ENCODE measurements around the gene CELF2. TPM values are rescaled to one million over a fixed set of nuclear protein-coding genes. Genes with fewer than 3 reads are reported as not detected.

CELF2 gene
- total RNA-seq, 4 donors from 2014 or later = 27.0 to 44.1 (median 31.3) TPM

DNA sequence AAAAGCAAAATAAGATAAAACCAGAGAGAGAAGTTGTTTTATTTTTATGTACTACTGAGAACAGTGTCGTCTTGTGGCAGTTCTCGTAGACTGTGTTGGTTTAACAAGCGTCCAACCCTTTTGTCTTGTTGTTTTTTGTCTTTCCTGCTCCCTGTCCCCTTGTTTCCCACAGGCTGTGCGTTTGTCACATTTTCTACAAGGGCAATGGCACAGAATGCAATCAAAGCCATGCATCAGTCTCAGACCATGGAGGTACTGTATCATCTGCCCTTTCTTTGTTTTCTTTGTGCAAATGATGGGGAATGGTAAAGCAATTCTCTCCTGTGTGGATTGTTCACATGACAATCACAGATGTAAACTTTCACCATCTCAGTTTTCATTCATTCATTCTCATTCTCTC is 248.8 kb downstream of the CELF2 start:
- WGBS, 2 donors (ENCODE audit: low coverage in 1 of 2) = 68 to 77% methylated on average over 4 of the region's 4 CpGs
- no peak overlapping the region for H3K27ac ChIP-seq
- H3K9me3 ChIP-seq = no peaks in the 10 kb centered on the region
- intact Hi-C loops (cut with DNase I; ENCODE audit: low total_unique reads) (no loop called here), in situ Hi-C loops (cut with MboI; ENCODE audit: low pct_ligation_motif_present in 1 of 4, low pct_unique_long_range_greater_than_20kb in 1 of 4, low sequenced_read_pairs in 3 of 4) (loop anchor here in 1 of 4 donors (25.0 kb wide), 1 partner anchor 1929 kb away; no protein-coding TSS in a partner anchor)
- no peak for DNase-seq
- H3K36me3 ChIP-seq = peaks cover 0 to 11% (median 0%) of the 10 kb centered on the region in 4 donors
- H3K4me1 ChIP-seq = peaks cover 0 to 24% (median 5%) of the 10 kb centered on the region in 4 donors
- TF ChIP-seq EP300 (IDR thresholded peaks at IDR 0.05; ENCODE audit: low read depth) (no peak), POLR2AphosphoS5 (IDR thresholded peaks at IDR 0.05) (no peak), POLR2A (IDR thresholded peaks at IDR 0.05) (no peak)
- TF ChIP-seq, protein P1, sequence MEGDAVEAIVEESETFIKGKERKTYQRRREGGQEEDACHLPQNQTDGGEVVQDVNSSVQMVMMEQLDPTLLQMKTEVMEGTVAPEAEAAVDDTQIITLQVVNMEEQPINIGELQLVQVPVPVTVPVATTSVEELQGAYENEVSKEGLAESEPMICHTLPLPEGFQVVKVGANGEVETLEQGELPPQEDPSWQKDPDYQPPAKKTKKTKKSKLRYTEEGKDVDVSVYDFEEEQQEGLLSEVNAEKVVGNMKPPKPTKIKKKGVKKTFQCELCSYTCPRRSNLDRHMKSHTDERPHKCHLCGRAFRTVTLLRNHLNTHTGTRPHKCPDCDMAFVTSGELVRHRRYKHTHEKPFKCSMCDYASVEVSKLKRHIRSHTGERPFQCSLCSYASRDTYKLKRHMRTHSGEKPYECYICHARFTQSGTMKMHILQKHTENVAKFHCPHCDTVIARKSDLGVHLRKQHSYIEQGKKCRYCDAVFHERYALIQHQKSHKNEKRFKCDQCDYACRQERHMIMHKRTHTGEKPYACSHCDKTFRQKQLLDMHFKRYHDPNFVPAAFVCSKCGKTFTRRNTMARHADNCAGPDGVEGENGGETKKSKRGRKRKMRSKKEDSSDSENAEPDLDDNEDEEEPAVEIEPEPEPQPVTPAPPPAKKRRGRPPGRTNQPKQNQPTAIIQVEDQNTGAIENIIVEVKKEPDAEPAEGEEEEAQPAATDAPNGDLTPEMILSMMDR (IDR thresholded peaks at IDR 0.05) = no peak
- no peaks in the 10 kb centered on the region for H3K27me3 ChIP-seq
- no peak overlapping the region for H3K4me3 ChIP-seq

DNA sequence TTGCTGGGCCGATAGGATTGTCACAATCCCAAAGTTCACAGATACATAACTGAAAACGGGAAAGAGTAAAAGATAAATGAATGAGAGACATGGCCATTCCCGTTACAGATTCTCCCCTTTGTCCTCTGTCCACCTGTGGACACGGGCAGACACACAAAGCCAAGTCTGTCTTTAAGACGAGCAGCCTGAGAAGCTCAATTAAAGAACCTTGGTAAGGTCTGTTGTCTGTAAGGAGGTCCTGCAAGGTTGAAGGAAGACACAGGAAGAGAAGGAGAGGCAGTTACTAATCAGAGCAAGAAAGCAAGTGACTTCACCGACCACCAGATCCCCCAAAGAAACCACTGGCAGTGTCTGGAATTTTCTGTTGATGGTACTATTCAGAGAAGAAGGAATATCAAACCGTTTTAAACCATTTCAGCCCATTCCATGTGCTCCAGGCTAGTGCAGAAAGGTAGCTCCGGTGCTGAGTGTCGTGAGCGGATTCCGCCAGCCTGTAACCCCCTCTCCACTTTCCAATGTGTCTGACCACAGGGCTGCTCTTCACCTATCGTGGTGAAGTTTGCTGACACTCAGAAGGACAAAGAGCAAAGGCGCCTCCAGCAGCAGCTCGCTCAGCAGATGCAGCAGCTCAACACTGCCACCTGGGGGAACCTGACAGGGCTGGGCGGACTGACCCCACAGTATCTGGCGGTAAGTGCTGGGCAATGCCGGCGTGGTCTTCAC is 252.6 kb downstream of the CELF2 start:
- peaks cover 0 to 8% (median 0%) of the 10 kb centered on the region in 4 donors for H3K4me1 ChIP-seq
- WGBS, 2 donors (ENCODE audit: low coverage in 1 of 2) = 63 to 68% methylated on average over 4 to 18 of the region's 18 CpGs
- no peak overlapping the region for H3K4me3 ChIP-seq
- DNase-seq = peak; percentile 75
- TF ChIP-seq POLR2A (IDR thresholded peaks at IDR 0.05) = no peak
- TF ChIP-seq, protein P1 (IDR thresholded peaks at IDR 0.05) = peak; percentile 69 to 81 (median 75)
- in situ Hi-C loops (cut with MboI; ENCODE audit: low pct_ligation_motif_present in 1 of 4, low pct_unique_long_range_greater_than_20kb in 1 of 4, low sequenced_read_pairs in 3 of 4) = loop anchor here in 1 of 4 donors (25.0 kb wide), 1 partner anchor 1933 kb away; no protein-coding TSS in a partner anchor
- intact Hi-C loops (cut with DNase I; ENCODE audit: low total_unique reads) = no loop called here
- H3K9me3 ChIP-seq = no peaks in the 10 kb centered on the region
- no peak overlapping the region for H3K27ac ChIP-seq
- H3K36me3 ChIP-seq = peaks cover 0 to 23% (median 2%) of the 10 kb centered on the region in 4 donors
- no peaks in the 10 kb centered on the region for H3K27me3 ChIP-seq

DNA sequence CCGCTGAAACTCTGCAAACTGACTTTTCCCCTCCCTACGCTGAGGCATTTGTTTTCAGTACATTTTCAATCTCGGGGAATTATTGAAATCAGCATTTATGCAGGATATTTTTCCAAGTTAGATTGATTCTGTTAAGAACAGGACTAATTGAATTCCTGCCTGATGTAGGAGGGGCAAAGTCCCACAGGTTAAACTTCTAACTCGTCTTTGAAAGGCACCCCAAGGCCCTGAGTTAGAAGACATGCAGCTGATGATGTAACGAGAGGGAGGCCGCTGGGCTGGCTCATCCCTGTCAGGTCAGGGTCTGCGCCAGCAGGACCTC is 253.1 kb downstream of the CELF2 start:
- WGBS, 2 donors (ENCODE audit: low coverage in 1 of 2) = 78 to 100% methylated on average over 1 to 7 of the region's 7 CpGs
- no peak for DNase-seq
- peaks cover 0 to 23% (median 2%) of the 10 kb centered on the region in 4 donors for H3K36me3 ChIP-seq
- H3K9me3 ChIP-seq = no peaks in the 10 kb centered on the region
- intact Hi-C loops (cut with DNase I; ENCODE audit: low total_unique reads) (no loop called here), in situ Hi-C loops (cut with MboI; ENCODE audit: low pct_ligation_motif_present in 1 of 4, low pct_unique_long_range_greater_than_20kb in 1 of 4, low sequenced_read_pairs in 3 of 4) (loop anchor here in 1 of 4 donors (25.0 kb wide), 1 partner anchor 1934 kb away; no protein-coding TSS in a partner anchor)
- TF ChIP-seq POLR2A (IDR thresholded peaks at IDR 0.05) (no peak), POLR2AphosphoS5 (IDR thresholded peaks at IDR 0.05) (no peak), EP300 (IDR thresholded peaks at IDR 0.05; ENCODE audit: low read depth) (no peak)
- TF ChIP-seq, protein P1 (IDR thresholded peaks at IDR 0.05) = no peak
- H3K4me1 ChIP-seq = peaks cover 0 to 7% (median 0%) of the 10 kb centered on the region in 4 donors
- no peak overlapping the region for H3K4me3 ChIP-seq
- no peak overlapping the region for H3K27ac ChIP-seq
- H3K27me3 ChIP-seq = no peaks in the 10 kb centered on the region

DNA sequence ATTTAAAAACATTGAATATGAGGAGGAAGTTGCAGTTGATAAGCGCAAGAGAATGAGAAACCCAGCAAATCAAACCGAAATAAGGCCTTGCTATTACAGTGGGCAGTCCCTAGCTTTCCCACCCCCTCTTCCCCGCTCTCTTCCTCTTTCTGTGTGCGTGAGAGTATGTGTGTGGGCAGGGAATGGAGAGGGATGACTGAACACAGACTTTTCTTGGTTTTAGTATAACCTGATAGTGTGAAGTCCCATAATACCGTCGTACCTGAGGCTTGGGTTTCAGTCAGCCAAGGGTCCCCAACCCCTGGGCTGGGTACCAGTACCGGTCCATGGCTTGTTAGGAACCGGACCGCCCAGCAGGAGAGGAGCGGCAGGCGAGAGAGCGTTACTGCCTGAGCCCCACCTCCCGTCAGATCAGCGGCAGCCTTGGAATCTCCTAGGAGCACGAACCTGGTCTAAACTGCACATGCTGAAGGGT is 255.3 kb downstream of the CELF2 start:
- intact Hi-C loops (cut with DNase I; ENCODE audit: low total_unique reads) (no loop called here), in situ Hi-C loops (cut with MboI; ENCODE audit: low pct_ligation_motif_present in 1 of 4, low pct_unique_long_range_greater_than_20kb in 1 of 4, low sequenced_read_pairs in 3 of 4) (loop anchor here in 1 of 4 donors (25.0 kb wide), 1 partner anchor 1936 kb away; no protein-coding TSS in a partner anchor)
- Histone ChIP-seq H3K36me3 (peaks cover 0 to 22% (median 2%) of the 10 kb centered on the region in 4 donors), H3K4me3 (no peak overlapping the region), H3K9me3 (no peaks in the 10 kb centered on the region), H3K27ac (no peak overlapping the region), H3K4me1 (peaks cover 0 to 7% (median 0%) of the 10 kb centered on the region in 4 donors), H3K27me3 (no peaks in the 10 kb centered on the region)
- 75% methylated on average over 4 to 15 of the region's 15 CpGs for WGBS, 2 donors (ENCODE audit: low coverage in 1 of 2)
- DNase-seq = no peak
- no peak for TF ChIP-seq EP300 (IDR thresholded peaks at IDR 0.05; ENCODE audit: low read depth)
- TF ChIP-seq POLR2A (IDR thresholded peaks at IDR 0.05) = no peak
- TF ChIP-seq, protein P1 (IDR thresholded peaks at IDR 0.05) = no peak
- no peak for TF ChIP-seq POLR2AphosphoS5 (IDR thresholded peaks at IDR 0.05)
